GM21723 (cell line): ENCODE measurements around the gene HLA-F.

ENCODE experiments used
- ATAC-seq: cut with Tn5 transposase; IDR thresholded peaks from one replicate; pipeline ENCODE4 v1.9.1; 2021; ENCODE audit warnings: mild to moderate bottlenecking, moderate library complexity; ENCODE audit not compliant: unreplicated experiment

Gene HLA-F

GRCh38 chr6:29723666-29724588 is 693 bp downstream of the HLA-F start:
- ATAC-seq, result peak; percentile 54

GRCh38 chr6:29724937-29725869 is 2.0 kb downstream of the HLA-F start:
- no peak for ATAC-seq

- ATAC-seq, result no peak
Measured at GRCh38 chr6:29726001-29726400, 2.8 kb downstream of the HLA-F start.

GRCh38 chr6:29726571-29727194 is 3.4 kb downstream of the HLA-F start:
- ATAC-seq, result no peak

GRCh38 chr6:29727637-29728036 is 4.4 kb downstream of the HLA-F start:
- no peak for ATAC-seq

GRCh38 chr6:29728173-29728874 is 5.1 kb downstream of the HLA-F start:
- ATAC-seq, result no peak

- ATAC-seq, result no peak
Measured at GRCh38 chr6:29728875-29729270, 5.6 kb downstream of the HLA-F start.

GRCh38 chr6:29729774-29730328 is 6.6 kb downstream of the HLA-F start:
- ATAC-seq, result no peak

- no peak for ATAC-seq
Measured at GRCh38 chr6:29730575-29731126, 7.4 kb downstream of the HLA-F start.

- ATAC-seq, result no peak
Measured at GRCh38 chr6:29731281-29731680, 8.0 kb downstream of the HLA-F start.

- ATAC-seq, result no peak
Measured at GRCh38 chr6:29733057-29733456, 9.8 kb downstream of the HLA-F start.

- no peak for ATAC-seq
Measured at GRCh38 chr6:29734046-29735018, 11.1 kb downstream of the HLA-F start.

GRCh38 chr6:29736563-29736962 is 13.3 kb downstream of the HLA-F start:
- ATAC-seq, result no peak

GRCh38 chr6:29737707-29738630 is 14.7 kb downstream of the HLA-F start:
- no peak for ATAC-seq

GRCh38 chr6:29739136-29739881 is 16.1 kb downstream of the HLA-F start:
- no peak for ATAC-seq

GRCh38 chr6:29739882-29740261 is 16.6 kb downstream of the HLA-F start:
- ATAC-seq, result no peak

- no peak for ATAC-seq
Measured at GRCh38 chr6:29741592-29741991, 18.4 kb downstream of the HLA-F start.
